ENCODE results near the gene SKIC8.

The SKIC8 gene

DNA sequence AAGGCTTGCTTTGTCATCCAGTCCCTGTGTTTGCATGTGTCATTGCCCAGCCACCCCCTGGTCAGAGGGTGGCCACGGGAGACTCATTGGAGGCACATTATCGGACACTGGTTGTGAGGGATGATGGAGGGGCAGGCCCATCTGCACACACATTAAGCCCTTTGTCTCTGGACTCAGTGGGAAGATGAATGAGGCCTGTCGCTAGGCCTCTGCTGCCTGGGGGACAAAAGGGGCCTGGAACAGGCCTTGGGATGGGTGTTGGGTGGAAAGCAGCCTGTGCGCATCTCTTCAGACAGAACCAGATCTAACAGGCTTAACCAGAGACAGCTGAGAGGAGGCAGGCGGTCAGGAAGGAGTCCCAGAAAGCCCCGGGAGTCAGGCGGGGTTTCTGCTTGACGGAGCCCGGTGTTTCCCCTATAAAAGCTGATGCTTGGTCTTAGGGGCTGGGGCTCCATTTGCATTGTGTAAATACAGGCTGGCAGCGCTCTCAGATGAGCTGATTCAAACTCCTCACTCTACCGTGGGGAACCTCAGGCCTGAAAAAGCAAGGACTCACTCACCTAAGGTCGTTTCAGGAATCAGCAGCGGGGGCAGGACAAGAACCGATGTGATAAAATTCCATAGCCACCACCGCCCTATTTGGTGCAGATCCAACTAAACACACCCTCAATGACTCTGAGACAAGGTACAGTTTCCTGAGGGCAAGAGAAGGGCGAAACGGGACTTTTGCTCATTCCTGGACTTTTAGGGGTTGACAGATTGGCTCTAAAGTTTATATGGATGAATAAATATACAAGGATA lies 17.1 kb upstream of the SKIC8 start:
- TF ChIP-seq, protein P1, sequence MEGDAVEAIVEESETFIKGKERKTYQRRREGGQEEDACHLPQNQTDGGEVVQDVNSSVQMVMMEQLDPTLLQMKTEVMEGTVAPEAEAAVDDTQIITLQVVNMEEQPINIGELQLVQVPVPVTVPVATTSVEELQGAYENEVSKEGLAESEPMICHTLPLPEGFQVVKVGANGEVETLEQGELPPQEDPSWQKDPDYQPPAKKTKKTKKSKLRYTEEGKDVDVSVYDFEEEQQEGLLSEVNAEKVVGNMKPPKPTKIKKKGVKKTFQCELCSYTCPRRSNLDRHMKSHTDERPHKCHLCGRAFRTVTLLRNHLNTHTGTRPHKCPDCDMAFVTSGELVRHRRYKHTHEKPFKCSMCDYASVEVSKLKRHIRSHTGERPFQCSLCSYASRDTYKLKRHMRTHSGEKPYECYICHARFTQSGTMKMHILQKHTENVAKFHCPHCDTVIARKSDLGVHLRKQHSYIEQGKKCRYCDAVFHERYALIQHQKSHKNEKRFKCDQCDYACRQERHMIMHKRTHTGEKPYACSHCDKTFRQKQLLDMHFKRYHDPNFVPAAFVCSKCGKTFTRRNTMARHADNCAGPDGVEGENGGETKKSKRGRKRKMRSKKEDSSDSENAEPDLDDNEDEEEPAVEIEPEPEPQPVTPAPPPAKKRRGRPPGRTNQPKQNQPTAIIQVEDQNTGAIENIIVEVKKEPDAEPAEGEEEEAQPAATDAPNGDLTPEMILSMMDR (IDR thresholded peaks at IDR 0.05): no peak
- no peak for DNase-seq (ENCODE audit: low spot score)
- Histone ChIP-seq H3K4me3 (no peak overlapping the region), H3K27ac (no peak overlapping the region)

DNA sequence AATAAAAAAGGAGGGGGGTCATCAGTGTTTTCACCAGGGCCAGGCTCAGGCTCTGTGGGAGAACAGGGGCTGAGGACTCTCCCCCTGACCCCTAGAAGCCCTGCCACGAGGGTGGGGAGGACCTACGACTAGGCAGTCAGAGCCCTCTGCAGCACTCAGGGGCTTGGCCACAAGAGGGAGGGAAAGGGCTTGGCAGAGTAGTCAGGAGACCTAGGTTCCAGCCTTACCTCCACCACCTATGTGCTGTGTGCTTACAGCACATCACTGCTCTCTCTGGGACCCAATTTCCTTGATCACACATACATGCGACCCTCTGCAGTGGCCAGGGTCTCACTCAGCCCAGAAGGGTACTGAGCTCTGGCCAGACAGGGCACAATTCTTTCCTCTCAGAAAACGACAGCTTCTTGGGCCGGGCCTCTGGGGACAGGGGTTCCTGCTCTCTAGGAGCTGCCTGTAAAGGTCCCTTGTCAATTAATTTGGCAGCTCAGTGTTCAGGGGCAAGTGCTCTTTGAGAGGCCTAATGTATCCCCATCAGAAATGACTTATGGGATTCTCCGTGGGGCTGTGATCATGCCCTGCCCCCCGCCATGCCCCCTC lies 16.4 kb upstream of the SKIC8 start:
- H3K27ac ChIP-seq: no peak overlapping the region
- no peak for DNase-seq (ENCODE audit: low spot score)
- TF ChIP-seq, protein P1 (IDR thresholded peaks at IDR 0.05): no peak
- no peak overlapping the region for H3K4me3 ChIP-seq

DNA sequence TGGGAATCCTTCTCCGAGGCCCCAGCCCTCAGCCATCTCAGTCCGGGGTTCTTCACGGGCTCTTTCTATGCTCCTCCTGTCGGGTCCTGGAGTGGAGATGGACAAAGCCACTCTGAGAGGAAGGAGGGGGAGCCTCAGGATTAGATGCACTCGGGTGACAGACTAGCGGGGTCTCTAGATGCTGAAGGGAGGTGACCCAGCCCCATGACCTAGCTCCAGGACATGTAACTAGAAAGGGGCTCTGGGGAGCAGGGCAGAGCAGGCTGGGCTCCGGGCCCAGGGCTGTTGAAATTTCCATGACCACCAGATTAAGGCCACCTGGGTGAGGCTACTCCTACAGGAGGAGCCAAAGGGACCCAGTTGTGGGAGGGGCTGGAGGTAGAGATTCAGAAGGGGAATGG lies 14.8 kb upstream of the SKIC8 start:
- TF ChIP-seq, protein P1 (IDR thresholded peaks at IDR 0.05): no peak
- DNase-seq (ENCODE audit: low spot score): no peak
- Histone ChIP-seq H3K27ac (no peak overlapping the region), H3K4me3 (no peak overlapping the region)

DNA sequence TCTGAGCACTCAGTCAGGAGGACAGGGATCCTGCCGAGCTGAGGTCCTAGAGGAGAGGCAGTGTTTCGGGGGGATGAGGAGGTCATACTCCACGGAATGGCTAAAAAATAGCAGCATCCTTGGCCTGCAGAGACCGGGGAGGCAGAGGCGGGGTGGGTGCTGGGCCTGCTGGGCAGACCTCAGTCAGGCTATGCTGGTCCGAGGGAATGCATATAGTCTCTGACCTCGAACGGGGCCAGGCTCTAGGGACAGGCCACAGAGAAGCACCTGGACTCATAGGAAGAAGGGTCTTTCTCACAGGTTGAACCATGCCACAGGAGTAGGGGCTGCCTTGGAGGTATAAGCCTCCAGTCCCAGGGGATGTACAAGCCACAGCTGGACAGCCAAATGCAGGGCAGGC lies 14.0 kb upstream of the SKIC8 start:
- TF ChIP-seq, protein P1 (IDR thresholded peaks at IDR 0.05): no peak
- H3K27ac ChIP-seq: no peak overlapping the region
- no peak overlapping the region for H3K4me3 ChIP-seq
- no peak for DNase-seq (ENCODE audit: low spot score)

DNA sequence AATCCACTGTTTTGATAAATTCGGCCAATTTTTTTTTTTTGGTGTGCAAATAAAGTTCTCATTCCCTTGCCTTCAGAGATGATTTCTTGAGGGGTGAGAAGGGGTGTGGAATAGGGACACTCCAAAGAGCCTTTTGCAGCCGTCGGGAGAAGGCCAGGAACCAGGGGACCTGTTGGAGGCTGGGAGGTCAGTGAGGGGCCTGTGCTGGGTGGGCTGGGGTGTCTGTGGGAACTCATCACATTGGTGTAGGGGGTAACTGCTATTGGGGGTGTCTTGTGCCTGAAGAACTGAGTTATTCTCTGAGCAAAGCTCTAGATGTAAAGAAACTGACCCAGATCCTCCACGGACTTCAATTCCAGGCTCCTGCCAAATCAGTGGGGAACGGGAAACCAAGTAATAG lies 13.5 kb upstream of the SKIC8 start:
- Histone ChIP-seq H3K4me3 (no peak overlapping the region), H3K27ac (no peak overlapping the region)
- no peak for DNase-seq (ENCODE audit: low spot score)
- TF ChIP-seq, protein P1 (IDR thresholded peaks at IDR 0.05): no peak

DNA sequence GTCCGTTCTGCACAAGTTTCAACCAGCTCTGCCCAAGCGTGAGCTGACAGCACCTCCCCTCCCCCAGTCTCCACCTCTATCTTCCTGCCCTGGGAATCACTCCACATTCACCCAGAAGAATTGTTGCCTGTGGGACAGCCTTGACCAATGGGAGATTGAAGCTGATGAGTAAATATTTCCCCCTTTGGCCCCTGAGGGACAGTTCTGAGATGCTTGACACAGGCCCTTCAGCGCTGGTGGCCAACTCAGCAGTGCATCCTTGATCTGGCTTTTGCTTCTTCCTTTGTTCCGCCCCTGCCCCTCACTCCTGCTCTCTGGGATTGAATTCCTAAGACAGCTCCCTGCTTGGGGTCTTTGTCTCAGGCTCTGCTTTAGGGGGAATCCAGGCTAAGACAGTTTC lies 13.1 kb upstream of the SKIC8 start:
- TF ChIP-seq, protein P1 (IDR thresholded peaks at IDR 0.05): no peak
- Histone ChIP-seq H3K27ac (no peak overlapping the region), H3K4me3 (no peak overlapping the region)
- DNase-seq (ENCODE audit: low spot score): no peak

DNA sequence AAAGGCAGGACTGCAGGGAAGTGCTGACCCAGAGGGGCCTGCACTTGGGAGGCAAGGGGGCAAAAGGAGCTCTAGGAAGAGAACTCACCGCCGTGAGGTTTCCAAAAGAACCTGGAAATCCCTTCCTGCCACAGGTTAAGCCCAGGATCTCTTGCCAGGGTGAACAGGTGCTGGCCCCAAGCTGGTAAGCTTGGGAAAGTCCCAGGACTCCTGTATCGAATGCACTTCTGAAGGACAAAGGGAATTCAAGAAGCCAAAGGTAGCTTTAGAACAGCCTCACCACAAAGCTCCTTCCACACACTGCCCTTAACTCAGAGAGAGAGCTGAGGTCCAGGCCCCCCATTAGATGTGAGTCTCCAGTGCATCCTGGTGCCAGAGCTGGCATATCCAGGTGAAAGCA lies 11.9 kb upstream of the SKIC8 start:
- Histone ChIP-seq H3K4me3 (no peak overlapping the region), H3K27ac (no peak overlapping the region)
- DNase-seq (ENCODE audit: low spot score): no peak
- TF ChIP-seq, protein P1 (IDR thresholded peaks at IDR 0.05): no peak

All from coronary artery (tissue), 2 donors.